Measurements from ENCODE around the gene SMAD5.

DNA sequence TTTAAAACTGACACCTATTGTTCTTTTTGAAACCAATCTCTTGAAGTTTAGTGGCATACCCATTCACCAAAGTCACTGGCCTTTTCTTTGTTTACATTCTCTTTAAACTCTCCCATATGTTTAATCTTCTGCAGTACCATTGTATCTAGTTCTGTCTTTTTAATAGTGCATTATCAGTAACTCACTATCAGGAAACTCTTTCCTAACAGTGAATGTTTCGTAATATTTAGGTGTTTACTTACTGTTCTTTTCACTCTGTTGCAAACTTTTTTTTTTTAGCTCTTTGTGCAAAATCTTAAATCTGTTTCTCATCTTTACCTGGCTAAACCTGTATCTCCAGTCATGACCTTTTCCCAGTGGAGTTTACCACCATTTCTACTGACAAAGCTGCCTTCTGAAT is 17.2 kb downstream of the SMAD5 start:
- TF ChIP-seq, protein P1, sequence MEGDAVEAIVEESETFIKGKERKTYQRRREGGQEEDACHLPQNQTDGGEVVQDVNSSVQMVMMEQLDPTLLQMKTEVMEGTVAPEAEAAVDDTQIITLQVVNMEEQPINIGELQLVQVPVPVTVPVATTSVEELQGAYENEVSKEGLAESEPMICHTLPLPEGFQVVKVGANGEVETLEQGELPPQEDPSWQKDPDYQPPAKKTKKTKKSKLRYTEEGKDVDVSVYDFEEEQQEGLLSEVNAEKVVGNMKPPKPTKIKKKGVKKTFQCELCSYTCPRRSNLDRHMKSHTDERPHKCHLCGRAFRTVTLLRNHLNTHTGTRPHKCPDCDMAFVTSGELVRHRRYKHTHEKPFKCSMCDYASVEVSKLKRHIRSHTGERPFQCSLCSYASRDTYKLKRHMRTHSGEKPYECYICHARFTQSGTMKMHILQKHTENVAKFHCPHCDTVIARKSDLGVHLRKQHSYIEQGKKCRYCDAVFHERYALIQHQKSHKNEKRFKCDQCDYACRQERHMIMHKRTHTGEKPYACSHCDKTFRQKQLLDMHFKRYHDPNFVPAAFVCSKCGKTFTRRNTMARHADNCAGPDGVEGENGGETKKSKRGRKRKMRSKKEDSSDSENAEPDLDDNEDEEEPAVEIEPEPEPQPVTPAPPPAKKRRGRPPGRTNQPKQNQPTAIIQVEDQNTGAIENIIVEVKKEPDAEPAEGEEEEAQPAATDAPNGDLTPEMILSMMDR (IDR thresholded peaks at IDR 0.05): no peak
- no peak for TF ChIP-seq POLR2A (IDR thresholded peaks at IDR 0.05)
